ENCODE results near the gene WDR1. TPM values are rescaled to one million over a fixed set of nuclear protein-coding genes. Genes with fewer than 3 reads are reported as not detected.

The WDR1 gene
- total and polyA plus RNA-seq, 10 of the 15 experiments (the other 5 are each of a cell fraction or from before 2014, with no cell fraction given), result 28.5 to 397 (median 290) TPM

DNA sequence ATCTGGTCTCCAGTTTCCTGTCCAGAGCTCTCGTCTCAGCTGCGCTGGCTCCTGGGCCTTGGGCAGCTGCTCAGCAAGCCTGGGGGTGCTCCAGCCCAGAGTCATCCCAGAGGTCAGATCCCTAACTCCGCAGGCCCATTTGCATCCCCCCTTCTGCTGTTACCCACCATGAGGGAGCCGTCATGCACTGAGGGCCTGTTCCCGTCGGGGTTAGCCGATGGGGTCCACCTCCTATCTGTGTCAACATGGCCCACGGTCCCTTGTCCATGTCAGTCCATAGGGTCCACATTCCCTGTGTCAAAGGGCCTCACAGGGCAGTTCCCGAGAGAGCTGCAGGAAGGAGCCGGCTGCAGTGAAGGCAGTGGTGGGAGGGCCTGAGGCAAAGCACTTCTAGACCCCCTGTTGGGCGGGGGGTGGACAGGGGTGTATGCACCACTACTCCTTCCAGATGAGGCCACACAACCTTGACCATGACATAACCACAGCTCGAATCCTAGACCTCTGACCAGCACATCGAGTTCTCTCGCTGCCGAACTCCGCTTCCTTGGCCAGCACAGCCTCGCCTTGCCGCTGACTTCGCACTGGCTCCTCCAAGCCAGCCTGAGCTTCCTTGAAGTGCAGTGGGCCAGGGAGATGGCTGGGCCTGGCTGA lies 24.9 kb downstream of the WDR1 start:
- ChIA-PET CTCF (no interaction called here), POLR2A (interaction anchor here (0.9 kb wide), 1 partner anchor 17 kb away, joined by 3 read pairs; no protein-coding TSS in a partner anchor), RAD21 (ENCODE audit: unreplicated experiment) (interaction anchor here (0.6 kb wide), 1 partner anchor 331 kb away, joined by 3 read pairs; no protein-coding TSS in a partner anchor), SMC1A (ENCODE audit: uncharacterized antibody, unreplicated experiment) (no interaction called here)
- peaks cover 9% of the 10 kb centered on the region for H4K20me1 ChIP-seq (ENCODE audit: control insufficient read depth, insufficient read depth)
- H3K27ac ChIP-seq (ENCODE audit: control insufficient read depth, insufficient read depth), result no peak overlapping the region
- H3K36me3 ChIP-seq (ENCODE audit: control insufficient read depth in 2 of 2, insufficient read depth in 2 of 2, low read length in 1 of 2), result peaks cover 65 to 85% of the 10 kb centered on the region in 2 experiments
- FAIRE-seq (no peak), ATAC-seq (no peak), DNase-seq (ENCODE audit: low read depth, low spot score) (no peak)
- no peak overlapping the region for H2AFZ ChIP-seq (ENCODE audit: control insufficient read depth, low read depth, low read length)
- H3K4me2 ChIP-seq (ENCODE audit: control insufficient read depth, insufficient read depth), result no peak overlapping the region
- H3K9ac ChIP-seq (ENCODE audit: control insufficient read depth, insufficient read depth, low read length), result no peak overlapping the region
- in situ Hi-C loops (cut with MboI) (no loop called here), intact Hi-C loops (cut with micrococcal nuclease; ENCODE audit: unreplicated experiment) (no loop called here)
- H3K4me1 ChIP-seq (ENCODE audit: control insufficient read depth, insufficient read depth, low read length), result peaks cover 32% of the 10 kb centered on the region
- H3K9me3 ChIP-seq (replicated peaks; ENCODE audit: control insufficient read depth, insufficient read depth, low read length), result no peaks in the 10 kb centered on the region
- 0 out of 2 replicates have a peak, but pooled peaks have one; percentile 28 for TF ChIP-seq POLR2AphosphoS5 (IDR thresholded peaks at IDR 0.05; ENCODE audit: low read length)
- no peak for TF ChIP-seq ZNF384 (IDR thresholded peaks at IDR 0.05; ENCODE audit: borderline replicate concordance, low read depth, low read length)
- TF ChIP-seq LARP7 (IDR thresholded peaks at IDR 0.05), result no peak
- TF ChIP-seq ZZZ3 (IDR thresholded peaks at IDR 0.05; ENCODE audit: control insufficient read depth, insufficient read length, low read depth), result no peak
- no peak for TF ChIP-seq TCF7 (IDR thresholded peaks at IDR 0.05; ENCODE audit: borderline replicate concordance)
- TF ChIP-seq KDM1A (IDR thresholded peaks at IDR 0.05; ENCODE audit: borderline replicate concordance), result no peak
- no peaks in the 10 kb centered on the region for H3K27me3 ChIP-seq (replicated peaks in 1 of 2; ENCODE audit: control insufficient read depth in 2 of 2, insufficient read depth in 2 of 2, low read length in 1 of 2)
- BruUV-seq (replicated peaks), result no TSS peak
- 96% methylated on average over 17 of the region's 19 CpGs for WGBS (ENCODE audit: insufficient coverage, insufficient replicate concordance, low lambda C conversion rate, missing lambda C conversion rate)
- H3K4me3 ChIP-seq, result no peak overlapping the region
- peaks cover 40% of the 10 kb centered on the region for H3K79me2 ChIP-seq (ENCODE audit: control insufficient read depth, insufficient read depth, low read length)

Data from GM12878 (cell line).